ENCODE data around the gene EFEMP2. TPM values are rescaled to one million over a fixed set of nuclear protein-coding genes. Genes with fewer than 3 reads are reported as not detected.
A peak's percentile ranks its signal among the peaks of the same experiment; 100 is the strongest.

EFEMP2 gene
- polyA plus RNA-seq, 1 experiment = 497 TPM

DNA sequence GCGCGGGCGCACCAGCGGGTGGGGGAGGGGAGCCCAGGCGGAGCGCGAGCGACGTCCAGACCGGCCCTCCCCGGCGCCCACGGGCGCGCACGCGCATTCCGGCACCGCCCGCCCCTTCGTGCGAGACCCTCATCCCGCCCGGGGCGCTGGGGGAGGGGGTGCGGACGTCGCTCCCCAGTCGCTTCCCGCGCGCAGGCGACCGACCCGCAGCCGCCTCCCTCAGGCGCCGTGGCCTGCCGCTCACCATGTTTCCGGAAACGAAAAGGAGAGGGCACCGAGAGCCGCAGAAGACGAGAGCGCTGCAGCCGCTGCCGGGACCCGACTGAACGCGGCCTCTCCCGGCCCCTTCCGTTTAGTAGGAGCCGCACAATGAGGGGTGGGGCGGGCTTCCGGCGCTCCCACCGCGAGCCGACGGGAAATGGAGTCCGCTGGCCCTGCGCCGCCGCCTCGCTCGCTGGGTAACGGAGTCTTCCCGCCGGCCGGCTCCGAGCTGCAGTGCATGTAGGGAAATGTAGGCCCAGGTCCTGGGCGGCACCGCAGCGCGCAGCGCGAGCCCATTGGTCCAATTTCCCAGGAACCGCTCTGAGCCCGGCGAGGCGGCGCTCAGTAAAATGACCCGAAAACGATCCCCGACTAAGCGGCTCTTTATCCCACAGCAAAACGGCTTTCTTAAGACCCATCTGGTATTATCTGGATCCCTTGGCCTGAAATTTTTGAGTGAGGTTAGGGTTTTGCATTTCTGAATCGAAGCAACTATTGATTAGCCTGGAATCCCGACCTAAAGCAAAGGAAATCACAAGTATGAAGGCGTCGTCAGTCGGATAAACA lies 14.5 kb downstream of the EFEMP2 start, which contains the start of gene CFL1:
CFL1 (minus strand) TSS at position 328 of the 828 bp plus-strand sequence; CDS start at position 247, 81 bp downstream.
- no peaks in the 10 kb centered on the region for H3K27me3 ChIP-seq (ENCODE audit: control insufficient read depth, insufficient read depth, low read length)
- ChIA-PET CTCF (interaction anchor here (1.0 to 4.5 kb wide), 4 partner anchors 14 to 130 kb away, joined by 3 to 44 read pairs (median 4); partner anchors contain the start of genes CCDC85B, EFEMP2 and FIBP), POLR2A (interaction anchor here (0.5 to 1.0 kb wide), 8 partner anchors 11 to 439 kb away, joined by 3 to 11 read pairs (median 4); partner anchors contain the start of genes CCDC85B and LTBP3)
- H3K4me3 ChIP-seq (ENCODE audit: low read depth, low read length) = peak within 1 kb of the TSS; percentile 91
- peak; percentile 81 for DNase-seq (ENCODE audit: low read depth)
- H3K36me3 ChIP-seq (ENCODE audit: control insufficient read depth, insufficient read depth, low read length) = peaks cover 33% of the 10 kb centered on the region
- TF ChIP-seq CTCF (IDR thresholded peaks at IDR 0.05; ENCODE audit: insufficient read depth, low read depth, low read length) = no peak

DNA sequence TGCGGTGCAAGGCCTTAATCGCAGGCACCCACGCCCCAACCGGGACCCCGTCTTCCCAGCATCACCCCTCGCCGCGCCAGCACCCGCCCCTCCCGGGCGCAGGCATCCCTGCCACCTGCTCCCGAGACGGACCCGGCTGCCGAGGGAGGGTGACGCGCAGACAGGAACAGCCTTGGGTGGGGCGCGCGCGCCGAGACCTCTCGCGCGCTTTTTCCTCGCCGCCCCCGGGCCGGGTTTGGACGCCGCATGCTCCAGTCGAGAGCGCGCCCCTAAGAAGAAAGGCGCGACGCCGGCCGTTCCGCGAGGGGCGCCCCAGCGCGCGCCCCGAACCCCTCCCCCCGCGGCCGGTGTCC lies 15.1 kb downstream of the EFEMP2 start:
- ChIA-PET POLR2A (interaction anchor here (0.6 to 1.0 kb wide), 2 partner anchors 14 to 44 kb away, joined by 3 to 6 read pairs; no protein-coding TSS in a partner anchor), CTCF (interaction anchor here (0.8 to 1.6 kb wide), 4 partner anchors 15 to 131 kb away, joined by 3 to 5 read pairs (median 4); partner anchors contain the start of gene EFEMP2)
- peaks cover 35% of the 10 kb centered on the region for H3K36me3 ChIP-seq (ENCODE audit: control insufficient read depth, insufficient read depth, low read length)

DNA sequence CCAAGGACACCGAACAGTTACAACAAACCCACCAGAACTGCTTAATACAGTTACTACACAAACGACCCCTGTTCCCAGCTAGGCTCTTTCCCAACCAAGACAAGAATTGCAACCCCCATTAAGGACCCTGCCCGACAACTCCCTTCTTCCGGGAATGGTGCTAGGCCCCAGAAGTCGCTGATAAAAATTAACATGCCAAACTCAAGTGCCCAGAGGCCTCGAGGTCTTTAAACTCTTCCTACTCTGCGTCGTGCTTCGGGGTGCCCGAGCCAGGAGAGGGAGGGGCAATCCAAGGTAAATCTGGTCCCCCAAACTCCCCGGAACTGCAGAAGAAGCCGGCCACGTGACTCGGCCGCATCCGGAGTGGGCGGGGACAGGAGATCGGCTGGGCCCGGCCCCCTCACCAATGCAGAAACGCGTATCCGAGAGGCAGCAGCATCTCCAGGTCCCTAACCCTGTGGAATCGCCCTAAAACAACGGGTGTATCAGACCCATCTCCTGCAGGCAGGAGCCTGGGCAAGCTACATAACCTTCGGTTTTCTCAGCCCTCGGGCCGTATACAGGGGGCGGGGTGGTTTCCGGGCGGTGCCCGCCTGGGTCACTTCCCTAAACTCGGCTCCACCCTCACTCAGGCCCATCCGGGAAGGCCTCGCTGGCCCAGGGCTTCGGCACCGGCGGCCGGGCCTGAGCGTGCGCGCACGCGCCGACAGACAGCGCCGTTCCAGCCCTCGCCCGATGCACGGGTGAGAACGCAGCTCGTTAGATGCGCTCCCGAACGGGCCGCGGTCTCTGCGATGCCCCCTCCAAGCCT lies 15.7 kb downstream of the EFEMP2 start:
- Histone ChIP-seq H3K27me3 (ENCODE audit: control insufficient read depth, insufficient read depth, low read length) (no peaks in the 10 kb centered on the region), H3K4me3 (ENCODE audit: low read depth, low read length) (peak overlapping the region; percentile 91), H3K36me3 (ENCODE audit: control insufficient read depth, insufficient read depth, low read length) (peaks cover 38% of the 10 kb centered on the region)
- ChIA-PET POLR2A (interaction anchor here (0.6 kb wide), 1 partner anchor 9 kb away, joined by 4 read pairs; no protein-coding TSS in a partner anchor), CTCF (interaction anchor here (0.8 to 1.3 kb wide), 2 partner anchors 15 to 27 kb away, joined by 3 read pairs; partner anchors contain the start of gene EFEMP2)
- no peak for TF ChIP-seq CTCF (IDR thresholded peaks at IDR 0.05; ENCODE audit: insufficient read depth, low read depth, low read length)
- no peak for DNase-seq (ENCODE audit: low read depth)

More for the DNA sequence above, 15.1 kb downstream of the EFEMP2 start:
- Histone ChIP-seq H3K27me3 (ENCODE audit: control insufficient read depth, insufficient read depth, low read length) (no peaks in the 10 kb centered on the region), H3K4me3 (ENCODE audit: low read depth, low read length) (peak overlapping the region; percentile 91)
- no peak for TF ChIP-seq CTCF (IDR thresholded peaks at IDR 0.05; ENCODE audit: insufficient read depth, low read depth, low read length)
- DNase-seq (ENCODE audit: low read depth) = no peak

- no peak for DNase-seq (ENCODE audit: low read depth)
- peak overlapping the region; percentile 91 for H3K4me3 ChIP-seq (ENCODE audit: low read depth, low read length)
- TF ChIP-seq CTCF (IDR thresholded peaks at IDR 0.05; ENCODE audit: insufficient read depth, low read depth, low read length) = no peak
- H3K36me3 ChIP-seq (ENCODE audit: control insufficient read depth, insufficient read depth, low read length) = peaks cover 46% of the 10 kb centered on the region
- ChIA-PET POLR2A (interaction anchor here (0.6 kb wide), 1 partner anchor 1520 kb away, joined by 5 read pairs; no protein-coding TSS in a partner anchor), CTCF (no interaction called here)
- no peaks in the 10 kb centered on the region for H3K27me3 ChIP-seq (ENCODE audit: control insufficient read depth, insufficient read depth, low read length)
Measured at GRCh38 chr11:65855927-65856363, 16.7 kb downstream of the EFEMP2 start.

All from BJ (cell line).